Measurements from ENCODE around the gene TMEM185B.
A peak's percentile ranks its signal among the peaks of the same experiment; 100 is the strongest.

Gene TMEM185B

DNA sequence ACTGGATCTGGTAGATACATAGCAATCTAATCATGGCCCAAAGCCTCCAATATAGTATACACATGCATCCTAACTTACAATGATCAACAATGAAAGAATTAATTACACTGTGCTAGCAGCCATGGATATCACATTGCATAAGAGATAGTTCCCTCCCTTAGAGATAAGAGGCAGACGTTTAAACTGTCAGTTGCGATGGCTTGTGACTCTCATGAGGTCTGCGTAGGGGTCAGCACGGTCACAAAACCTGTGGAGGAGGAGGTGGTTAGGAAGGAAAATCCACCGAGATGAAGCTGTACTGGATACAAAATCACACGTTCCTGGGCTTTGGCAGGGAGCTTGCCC, 28.7 kb upstream of the TMEM185B start:
- peak overlapping the region; percentile 74 for H3K4me3 ChIP-seq (ENCODE audit: low read depth, low read length)
- TF ChIP-seq, protein P1, sequence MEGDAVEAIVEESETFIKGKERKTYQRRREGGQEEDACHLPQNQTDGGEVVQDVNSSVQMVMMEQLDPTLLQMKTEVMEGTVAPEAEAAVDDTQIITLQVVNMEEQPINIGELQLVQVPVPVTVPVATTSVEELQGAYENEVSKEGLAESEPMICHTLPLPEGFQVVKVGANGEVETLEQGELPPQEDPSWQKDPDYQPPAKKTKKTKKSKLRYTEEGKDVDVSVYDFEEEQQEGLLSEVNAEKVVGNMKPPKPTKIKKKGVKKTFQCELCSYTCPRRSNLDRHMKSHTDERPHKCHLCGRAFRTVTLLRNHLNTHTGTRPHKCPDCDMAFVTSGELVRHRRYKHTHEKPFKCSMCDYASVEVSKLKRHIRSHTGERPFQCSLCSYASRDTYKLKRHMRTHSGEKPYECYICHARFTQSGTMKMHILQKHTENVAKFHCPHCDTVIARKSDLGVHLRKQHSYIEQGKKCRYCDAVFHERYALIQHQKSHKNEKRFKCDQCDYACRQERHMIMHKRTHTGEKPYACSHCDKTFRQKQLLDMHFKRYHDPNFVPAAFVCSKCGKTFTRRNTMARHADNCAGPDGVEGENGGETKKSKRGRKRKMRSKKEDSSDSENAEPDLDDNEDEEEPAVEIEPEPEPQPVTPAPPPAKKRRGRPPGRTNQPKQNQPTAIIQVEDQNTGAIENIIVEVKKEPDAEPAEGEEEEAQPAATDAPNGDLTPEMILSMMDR (IDR thresholded peaks at IDR 0.05; ENCODE audit: low read depth, low read length, missing control alignments): no peak
- no peak for DNase-seq (ENCODE audit: low read depth)

DNA sequence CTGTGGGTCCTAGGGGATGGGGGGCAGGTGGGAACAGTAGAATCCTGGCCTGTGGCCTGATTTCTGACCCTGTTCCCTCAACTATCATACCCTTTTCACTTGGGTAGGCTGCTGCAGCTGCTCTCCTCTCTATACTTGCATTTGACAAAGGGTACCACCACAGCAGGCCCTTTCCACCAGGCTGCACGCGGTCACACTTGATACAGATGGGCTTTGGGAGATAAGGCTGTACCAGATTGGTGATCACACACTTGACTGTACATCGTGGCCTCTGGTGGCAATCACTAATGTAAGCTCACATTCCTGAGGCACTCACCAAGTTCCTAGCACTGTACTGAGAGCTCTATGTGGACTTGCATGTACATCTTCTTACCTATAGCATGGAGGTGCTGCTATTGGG, 27.9 kb upstream of the TMEM185B start:
- TF ChIP-seq, protein P1 (IDR thresholded peaks at IDR 0.05; ENCODE audit: low read depth, low read length, missing control alignments): no peak
- no peak for DNase-seq (ENCODE audit: low read depth)
- H3K4me3 ChIP-seq (ENCODE audit: low read depth, low read length): no peak overlapping the region

DNA sequence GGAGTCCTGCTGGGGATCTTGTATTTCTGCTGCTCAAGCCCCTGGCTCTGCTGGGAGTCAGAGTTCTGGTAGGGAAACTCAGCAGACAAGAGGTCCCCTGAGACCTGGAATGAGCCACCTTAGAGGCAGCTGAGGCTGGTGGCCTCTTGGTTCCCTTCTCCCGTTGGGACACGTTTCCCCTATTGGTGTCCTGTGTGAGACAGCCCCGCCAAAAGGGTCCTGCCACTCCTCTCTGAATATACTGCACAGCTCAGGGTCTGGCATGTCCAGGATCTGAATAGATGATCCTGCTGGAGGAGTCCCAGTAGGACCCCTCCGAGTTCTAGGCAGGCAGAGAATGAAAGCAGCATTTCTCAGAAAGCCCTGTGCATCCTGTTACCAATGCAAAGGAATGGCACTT, 27.4 kb upstream of the TMEM185B start:
- DNase-seq (ENCODE audit: low read depth): no peak
- TF ChIP-seq, protein P1 (IDR thresholded peaks at IDR 0.05; ENCODE audit: low read depth, low read length, missing control alignments): no peak
- H3K4me3 ChIP-seq (ENCODE audit: low read depth, low read length): no peak overlapping the region

DNA sequence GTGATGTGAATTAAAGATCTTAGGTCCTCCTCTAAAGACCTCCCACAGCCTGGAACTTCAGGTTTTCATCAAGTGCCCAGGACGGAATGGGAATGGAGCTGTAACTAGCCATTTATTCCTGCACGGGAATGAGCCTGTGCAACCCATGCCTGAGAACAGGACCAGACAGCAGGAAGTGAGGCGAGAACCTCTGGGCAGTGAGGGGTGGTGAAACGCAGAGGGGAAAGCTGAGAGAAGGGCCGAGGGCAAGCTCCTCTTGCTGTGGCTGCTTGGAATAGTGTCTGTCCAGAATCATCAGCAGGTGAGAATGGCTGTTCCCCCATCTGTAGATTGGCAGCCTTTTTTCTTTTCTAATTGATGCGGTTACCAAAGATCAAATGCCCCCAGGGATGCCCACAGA, 24.7 kb upstream of the TMEM185B start:
- TF ChIP-seq, protein P1 (IDR thresholded peaks at IDR 0.05; ENCODE audit: low read depth, low read length, missing control alignments): no peak
- no peak for DNase-seq (ENCODE audit: low read depth)
- H3K4me3 ChIP-seq (ENCODE audit: low read depth, low read length): no peak overlapping the region

DNA sequence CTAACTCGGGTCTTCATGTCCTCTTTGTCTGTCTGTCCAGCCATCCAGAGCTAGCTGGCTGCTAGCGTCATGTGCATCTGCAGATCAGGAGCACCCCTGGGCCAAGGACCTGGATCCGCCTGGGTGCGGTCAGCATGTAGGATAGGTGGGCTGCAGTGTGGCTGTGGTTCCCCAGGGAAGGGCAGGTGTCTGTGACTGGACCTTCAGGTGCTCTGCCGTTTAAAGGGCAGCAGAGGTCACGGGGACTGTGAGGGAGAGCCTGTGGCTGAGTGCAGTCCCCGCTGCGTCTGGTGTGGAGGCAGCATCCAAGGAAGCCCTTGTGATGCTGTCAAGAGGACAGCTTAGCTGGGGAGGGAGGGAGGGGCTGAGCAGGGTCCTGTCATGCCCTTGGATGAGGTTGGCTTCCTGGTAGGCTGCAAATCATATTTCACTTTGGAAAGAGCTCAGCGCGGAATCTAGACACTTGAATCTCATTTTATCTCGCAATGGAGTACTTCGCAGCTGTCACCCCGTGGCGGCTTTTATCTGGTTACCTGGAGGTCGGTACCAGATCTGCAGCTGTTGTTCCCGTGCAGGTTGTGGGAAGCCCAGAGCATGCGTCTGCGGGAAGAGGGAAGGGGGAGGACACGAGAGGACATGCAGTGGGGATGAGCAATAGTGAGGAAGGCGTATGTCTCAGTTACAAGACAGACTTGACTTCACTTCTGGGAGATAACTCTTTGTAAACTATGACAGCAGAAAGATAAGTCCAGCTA, 23.5 kb upstream of the TMEM185B start:
- TF ChIP-seq, protein P1 (IDR thresholded peaks at IDR 0.05; ENCODE audit: low read depth, low read length, missing control alignments): no peak
- DNase-seq (ENCODE audit: low read depth): no peak
- H3K4me3 ChIP-seq (ENCODE audit: low read depth, low read length): no peak overlapping the region

DNA sequence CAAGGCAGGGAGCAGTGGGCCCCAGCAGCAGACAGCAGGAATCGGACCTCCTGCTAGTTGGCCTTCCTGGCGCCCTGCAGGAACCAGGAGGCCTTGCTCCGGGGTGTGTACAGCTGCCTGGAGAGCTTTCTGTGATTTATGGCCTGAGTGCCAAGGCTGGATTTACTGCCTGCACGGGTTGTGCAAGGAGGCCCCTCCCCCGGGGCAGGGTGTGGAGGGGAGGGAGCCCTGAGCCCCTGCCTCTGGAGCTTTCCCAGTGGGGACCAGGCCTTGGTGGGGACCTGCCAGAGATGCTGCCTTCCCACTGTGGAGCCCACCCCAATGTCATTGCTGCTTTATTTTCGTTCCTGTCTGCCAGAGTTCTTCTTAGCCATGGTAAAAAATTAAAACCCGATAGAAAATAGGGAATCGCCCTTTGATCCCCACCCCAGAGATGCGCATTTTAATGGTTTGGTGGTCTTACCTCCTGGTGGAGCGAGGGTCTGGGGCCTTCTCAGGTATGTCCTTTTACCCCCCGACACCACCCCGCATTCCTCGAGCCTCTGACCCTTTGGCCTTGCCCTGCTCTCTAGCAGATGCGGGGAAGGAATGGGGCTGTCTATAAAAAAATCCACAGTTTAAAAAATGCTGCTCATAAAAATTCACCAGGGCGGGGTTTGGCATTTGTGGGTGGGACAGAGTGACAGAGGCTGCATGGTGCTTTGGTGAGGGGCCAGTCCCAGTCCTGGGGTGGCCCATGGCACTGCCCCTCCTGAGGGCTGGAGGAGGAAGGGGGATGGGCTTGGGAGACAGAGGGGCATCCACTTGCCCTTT, 22.5 kb upstream of the TMEM185B start:
- TF ChIP-seq, protein P1 (IDR thresholded peaks at IDR 0.05; ENCODE audit: low read depth, low read length, missing control alignments): no peak
- H3K4me3 ChIP-seq (ENCODE audit: low read depth, low read length): no peak overlapping the region
- DNase-seq (ENCODE audit: low read depth): no peak
